Astrocyte (in vitro differentiated cells and primary cell): Measurements from ENCODE around the gene SLC25A26. TPM values are rescaled to one million over a fixed set of nuclear protein-coding genes. Genes with fewer than 3 reads are reported as not detected.

ENCODE experiments used
- DNase-seq: peaks from one replicate; pipeline ENCODE4 v3.0.0-alpha.2; 2010; ENCODE audit warnings: low read depth
- FAIRE-seq: peaks from 2 replicates; lab custom pipeline; 2011; peaks lifted over from hg19 to GRCh38; lab: Jason Lieb, UNC
- H2AFZ ChIP-seq: 2 replicates; pipeline ENCODE4 v1.6.0; 2012; ENCODE audit warnings: low read depth, low read length, inconsistent platforms
- H3K27ac ChIP-seq: 2 replicates; pipeline ENCODE4 v1.5.1; 2011; ENCODE audit warnings: low read depth, low read length, inconsistent platforms
- H3K27me3 ChIP-seq: 2 replicates; pipeline ENCODE4 v1.6.0; 2011; ENCODE audit warnings: low read length, inconsistent platforms; ENCODE audit not compliant: insufficient read depth
- H3K36me3 ChIP-seq: 2 replicates; pipeline ENCODE4 v1.5.1; 2011; ENCODE audit warnings: low read length, inconsistent platforms; ENCODE audit not compliant: insufficient read depth
- H3K4me1 ChIP-seq: 2 replicates; pipeline ENCODE4 v1.5.1; 2011; ENCODE audit warnings: low read length, inconsistent platforms; ENCODE audit not compliant: insufficient read depth
- H3K4me2 ChIP-seq: 2 replicates; pipeline ENCODE4 v1.6.0; 2012; ENCODE audit warnings: low read length, inconsistent platforms
- H3K4me3 ChIP-seq: 2 replicates; pipeline ENCODE4 v1.5.1; 2011; ENCODE audit warnings: low read depth, mild to moderate bottlenecking, low read length, inconsistent platforms; ENCODE audit not compliant: insufficient read depth
- H3K79me2 ChIP-seq: 2 replicates; pipeline ENCODE4 v1.6.0; 2012; ENCODE audit warnings: mild to moderate bottlenecking, low read length, inconsistent platforms; ENCODE audit not compliant: insufficient read depth
- H3K9ac ChIP-seq: 2 replicates; pipeline ENCODE4 v1.6.0; 2012; ENCODE audit warnings: mild to moderate bottlenecking, low read length, inconsistent platforms
- H3K9me3 ChIP-seq: 2 replicates; pipeline ENCODE4 v1.5.1; 2012; ENCODE audit warnings: low read depth, mild to moderate bottlenecking, low read length, inconsistent platforms; ENCODE audit not compliant: insufficient read depth
- H4K20me1 ChIP-seq: 2 replicates; pipeline ENCODE4 v1.6.0; 2012; ENCODE audit warnings: low read length, inconsistent platforms; ENCODE audit not compliant: insufficient read depth
- H3K27ac Mint-ChIP-seq: one replicate; pipeline ENCODE4 v1.8.0; 2021; ENCODE audit warnings: mild to moderate bottlenecking, mixed read lengths; ENCODE audit not compliant: unreplicated experiment
- H3K27me3 Mint-ChIP-seq: one replicate; pipeline ENCODE4 v1.8.0; 2021; ENCODE audit warnings: low read depth, mixed read lengths; ENCODE audit not compliant: unreplicated experiment
- H3K36me3 Mint-ChIP-seq: one replicate; pipeline ENCODE4 v1.8.0; 2021; ENCODE audit warnings: low read depth, mixed read lengths; ENCODE audit not compliant: unreplicated experiment
- H3K4me1 Mint-ChIP-seq: one replicate; pipeline ENCODE4 v1.8.0; 2021; ENCODE audit warnings: low read depth, mixed read lengths; ENCODE audit not compliant: unreplicated experiment
- H3K4me3 Mint-ChIP-seq: one replicate; pipeline ENCODE4 v1.8.0; 2021; ENCODE audit warnings: mild to moderate bottlenecking, moderate library complexity, mixed read lengths; ENCODE audit not compliant: unreplicated experiment
- H3K9me3 Mint-ChIP-seq: one replicate; pipeline ENCODE4 v1.8.0; 2021; ENCODE audit warnings: mild to moderate bottlenecking, mixed read lengths; ENCODE audit not compliant: unreplicated experiment
- EZH2 ChIP-seq: IDR thresholded peaks from 2 replicates; pipeline ENCODE4 v1.6.1; 2012; ENCODE audit warnings: mild to moderate bottlenecking, low read length, inconsistent platforms; ENCODE audit not compliant: insufficient read depth
- total RNA-seq: library from RNA; stranded (reverse); gene quantifications from 2 replicates; pipeline ENCODE4 v1.2.1, GENCODE V29; 2021
- TF ChIP-seq, protein P1 (sequence below): IDR thresholded peaks from 2 replicates; pipeline ENCODE4 v1.5.1; 2011; ENCODE audit warnings: low read depth, mild to moderate bottlenecking, inconsistent platforms, low read length, moderate library complexity; ENCODE audit not compliant: insufficient read depth

SLC25A26 gene
- total RNA-seq, 1 donor from 2014 or later = 17.9 TPM

DNA sequence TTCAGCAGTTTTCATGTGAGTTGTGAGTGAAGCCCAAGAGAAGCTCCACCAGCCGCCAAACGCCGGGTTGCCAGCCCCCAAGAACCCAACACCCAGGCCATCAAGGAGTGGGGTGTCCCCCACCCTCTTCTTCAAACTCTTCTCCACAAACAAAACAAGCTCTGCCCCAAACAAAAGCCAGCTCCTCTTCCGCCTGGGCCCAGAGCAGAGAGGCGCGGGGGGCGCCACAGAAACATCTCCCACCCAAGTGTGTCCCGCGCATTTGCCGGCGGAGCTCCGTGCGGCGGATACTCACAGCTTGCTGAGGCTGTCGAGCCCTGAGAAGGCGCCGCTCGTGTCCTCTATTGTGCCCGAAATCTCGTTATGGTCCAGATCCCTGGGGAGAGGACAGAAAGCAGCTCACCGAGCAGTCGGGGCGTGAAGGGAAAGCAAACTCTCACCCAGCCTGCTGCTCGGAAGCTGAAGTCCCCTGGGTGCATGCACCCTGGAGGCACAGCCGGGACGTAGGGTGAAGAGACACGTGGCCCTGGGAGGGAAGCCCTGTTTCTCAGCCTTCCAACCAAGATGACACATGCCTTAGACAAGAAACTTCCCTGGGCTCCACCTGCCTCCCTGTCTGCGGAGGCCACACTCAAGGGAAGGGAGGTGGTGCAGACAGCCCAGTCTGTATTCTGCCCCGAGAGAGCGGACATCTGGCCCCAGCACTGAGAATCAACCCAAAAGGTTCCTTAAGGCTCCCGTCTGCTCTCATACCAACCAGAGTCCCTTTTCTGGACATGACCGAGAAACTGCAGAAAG, 184.3 kb downstream of the SLC25A26 start:
- H3K4me3 ChIP-seq = no peak overlapping the region
- peak overlapping the region; percentile 62 for H3K27ac ChIP-seq
- H3K9me3 ChIP-seq = no peaks in the 10 kb centered on the region
- no peak overlapping the region for H3K4me3 Mint-ChIP-seq
- H3K36me3 ChIP-seq = peaks cover 3% of the 10 kb centered on the region
- H3K27me3 Mint-ChIP-seq = no peaks in the 10 kb centered on the region
- H3K36me3 Mint-ChIP-seq = peaks cover 31% of the 10 kb centered on the region
- no peak for TF ChIP-seq EZH2
- TF ChIP-seq, protein P1, sequence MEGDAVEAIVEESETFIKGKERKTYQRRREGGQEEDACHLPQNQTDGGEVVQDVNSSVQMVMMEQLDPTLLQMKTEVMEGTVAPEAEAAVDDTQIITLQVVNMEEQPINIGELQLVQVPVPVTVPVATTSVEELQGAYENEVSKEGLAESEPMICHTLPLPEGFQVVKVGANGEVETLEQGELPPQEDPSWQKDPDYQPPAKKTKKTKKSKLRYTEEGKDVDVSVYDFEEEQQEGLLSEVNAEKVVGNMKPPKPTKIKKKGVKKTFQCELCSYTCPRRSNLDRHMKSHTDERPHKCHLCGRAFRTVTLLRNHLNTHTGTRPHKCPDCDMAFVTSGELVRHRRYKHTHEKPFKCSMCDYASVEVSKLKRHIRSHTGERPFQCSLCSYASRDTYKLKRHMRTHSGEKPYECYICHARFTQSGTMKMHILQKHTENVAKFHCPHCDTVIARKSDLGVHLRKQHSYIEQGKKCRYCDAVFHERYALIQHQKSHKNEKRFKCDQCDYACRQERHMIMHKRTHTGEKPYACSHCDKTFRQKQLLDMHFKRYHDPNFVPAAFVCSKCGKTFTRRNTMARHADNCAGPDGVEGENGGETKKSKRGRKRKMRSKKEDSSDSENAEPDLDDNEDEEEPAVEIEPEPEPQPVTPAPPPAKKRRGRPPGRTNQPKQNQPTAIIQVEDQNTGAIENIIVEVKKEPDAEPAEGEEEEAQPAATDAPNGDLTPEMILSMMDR = no peak
- H2AFZ ChIP-seq = no peak overlapping the region
- DNase-seq = peak; percentile 37
- no peak overlapping the region for H3K27ac Mint-ChIP-seq
- no peaks in the 10 kb centered on the region for H3K79me2 ChIP-seq
- peak overlapping the region; percentile 39 for H3K4me2 ChIP-seq
- peaks cover 45% of the 10 kb centered on the region for H3K4me1 Mint-ChIP-seq
- H3K9me3 Mint-ChIP-seq = no peaks in the 10 kb centered on the region
- H3K27me3 ChIP-seq = no peaks in the 10 kb centered on the region
- no peak for FAIRE-seq
- H3K4me1 ChIP-seq = peaks cover 53% of the 10 kb centered on the region
- H3K9ac ChIP-seq = peak overlapping the region; percentile 38
- no peaks in the 10 kb centered on the region for H4K20me1 ChIP-seq

DNA sequence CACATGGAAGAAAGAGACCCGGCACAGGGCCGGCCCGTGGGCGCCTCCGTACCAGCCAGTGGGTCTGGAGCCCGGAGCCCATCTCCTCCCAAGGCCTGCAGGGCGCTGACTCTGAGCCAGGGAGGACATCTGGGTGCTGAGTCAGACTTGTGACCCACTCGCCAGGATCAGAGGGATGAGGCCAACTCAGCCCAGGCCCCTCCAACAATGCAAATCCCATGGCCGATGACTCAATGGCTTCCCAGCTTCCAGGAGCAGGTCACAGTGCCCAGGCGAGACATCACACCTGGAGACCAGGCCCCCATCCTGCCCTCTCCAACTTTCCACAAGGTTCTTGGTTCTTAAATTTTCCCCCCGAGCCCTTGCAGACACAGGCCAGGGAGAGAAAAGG, 184.9 kb downstream of the SLC25A26 start:
- H3K27me3 Mint-ChIP-seq = no peaks in the 10 kb centered on the region
- Histone ChIP-seq H4K20me1 (no peaks in the 10 kb centered on the region), H3K4me2 (peak overlapping the region; percentile 52), H3K27me3 (no peaks in the 10 kb centered on the region), H3K36me3 (peaks cover 3% of the 10 kb centered on the region), H3K79me2 (no peaks in the 10 kb centered on the region), H2AFZ (no peak overlapping the region), H3K9me3 (no peaks in the 10 kb centered on the region), H3K4me3 (no peak overlapping the region), H3K4me1 (peaks cover 51% of the 10 kb centered on the region), H3K27ac (peak overlapping the region; percentile 62), H3K9ac (peak overlapping the region; percentile 55)
- H3K4me1 Mint-ChIP-seq = peaks cover 45% of the 10 kb centered on the region
- TF ChIP-seq EZH2 = no peak
- TF ChIP-seq, protein P1 = no peak
- no peak overlapping the region for H3K4me3 Mint-ChIP-seq
- no peak overlapping the region for H3K27ac Mint-ChIP-seq
- H3K36me3 Mint-ChIP-seq = peaks cover 35% of the 10 kb centered on the region
- H3K9me3 Mint-ChIP-seq = no peaks in the 10 kb centered on the region
- FAIRE-seq = peak; percentile 62
- DNase-seq = peak; percentile 93

DNA sequence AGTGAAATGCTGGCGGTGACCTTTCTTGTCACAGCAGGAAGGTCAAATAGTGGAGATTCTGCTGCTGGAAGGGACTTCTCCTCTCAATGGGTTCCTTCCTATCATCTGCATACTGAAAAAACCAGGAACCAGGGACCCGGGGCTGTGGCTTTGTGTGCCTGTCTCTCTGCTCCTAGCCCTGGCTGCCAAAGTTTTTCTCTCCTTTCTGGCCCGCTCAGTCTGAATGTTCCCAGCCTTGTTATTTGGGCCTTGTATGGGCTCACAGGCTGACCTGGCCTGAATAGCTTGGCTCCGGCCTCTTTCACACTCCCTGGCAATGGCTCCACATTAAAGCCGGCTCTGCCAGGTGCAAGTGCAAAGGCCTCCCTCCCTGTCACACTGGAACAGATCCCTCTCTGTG, 185.4 kb downstream of the SLC25A26 start:
- no peaks in the 10 kb centered on the region for H3K9me3 ChIP-seq
- no peak for DNase-seq
- H4K20me1 ChIP-seq = no peaks in the 10 kb centered on the region
- H3K4me3 Mint-ChIP-seq = no peak overlapping the region
- no peaks in the 10 kb centered on the region for H3K9me3 Mint-ChIP-seq
- no peaks in the 10 kb centered on the region for H3K27me3 Mint-ChIP-seq
- no peak overlapping the region for H3K4me3 ChIP-seq
- no peaks in the 10 kb centered on the region for H3K27me3 ChIP-seq
- H3K4me1 ChIP-seq = peaks cover 46% of the 10 kb centered on the region
- H3K36me3 Mint-ChIP-seq = peaks cover 33% of the 10 kb centered on the region
- no peak overlapping the region for H3K27ac Mint-ChIP-seq
- H3K27ac ChIP-seq = peak overlapping the region; percentile 19
- peaks cover 3% of the 10 kb centered on the region for H3K36me3 ChIP-seq
- peak overlapping the region; percentile 55 for H3K9ac ChIP-seq
- FAIRE-seq = no peak
- H3K4me1 Mint-ChIP-seq = peaks cover 41% of the 10 kb centered on the region
- peak overlapping the region; percentile 52 for H3K4me2 ChIP-seq
- TF ChIP-seq EZH2 = no peak
- TF ChIP-seq, protein P1 = no peak
- H2AFZ ChIP-seq = no peak overlapping the region
- H3K79me2 ChIP-seq = no peaks in the 10 kb centered on the region
